ENCODE data around the gene ZNF407.

- TF ChIP-seq ESRRG (CRISPR knock-in tag; IDR thresholded peaks at IDR 0.05) (no peak), RARB (CRISPR knock-in tag; IDR thresholded peaks at IDR 0.05) (no peak), CSDC2 (CRISPR knock-in tag; IDR thresholded peaks at IDR 0.05) (no peak), ZFP30 (CRISPR knock-in tag; IDR thresholded peaks at IDR 0.05) (no peak), ZC3H10 (CRISPR knock-in tag; IDR thresholded peaks at IDR 0.05) (no peak), TSHZ2 (CRISPR knock-in tag; IDR thresholded peaks at IDR 0.05) (no peak), BACH2 (CRISPR knock-in tag; IDR thresholded peaks at IDR 0.05; ENCODE audit: borderline replicate concordance) (no peak), OSR1 (CRISPR knock-in tag; IDR thresholded peaks at IDR 0.05) (no peak), ZNF8 (CRISPR knock-in tag; IDR thresholded peaks at IDR 0.05) (no peak)
Observed at GRCh38 chr18:75003764-75004690, 406.4 kb downstream of the ZNF407 start.
